Kidney tubule cell (primary cell): ENCODE data around the gene KSR2.

ENCODE experiments used
- DNase-seq: peaks from one replicate; pipeline ENCODE4 v3.0.0-alpha.2; 2018; ENCODE audit warnings: low spot score

Gene KSR2

DNA sequence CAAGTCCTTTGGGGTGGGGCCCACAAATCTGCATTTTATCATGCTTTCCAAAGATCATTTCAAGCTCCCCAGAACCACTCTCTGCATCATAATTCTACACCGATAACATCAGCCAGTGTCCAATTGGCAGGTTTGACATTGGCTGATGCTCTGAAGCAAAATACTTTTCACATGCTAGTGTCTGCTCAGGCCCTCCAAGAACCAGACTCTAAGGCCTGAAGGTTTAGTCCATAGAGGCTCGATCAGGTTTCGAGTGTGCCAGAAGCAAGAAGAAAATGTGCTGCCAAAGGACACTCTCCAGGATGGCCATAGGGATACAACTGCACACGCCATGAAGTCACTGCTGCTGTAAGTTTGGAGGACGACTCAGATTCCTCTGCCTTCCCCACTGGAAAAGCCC, 280.3 kb downstream of the KSR2 start:
- peak; percentile 18 for DNase-seq

DNA sequence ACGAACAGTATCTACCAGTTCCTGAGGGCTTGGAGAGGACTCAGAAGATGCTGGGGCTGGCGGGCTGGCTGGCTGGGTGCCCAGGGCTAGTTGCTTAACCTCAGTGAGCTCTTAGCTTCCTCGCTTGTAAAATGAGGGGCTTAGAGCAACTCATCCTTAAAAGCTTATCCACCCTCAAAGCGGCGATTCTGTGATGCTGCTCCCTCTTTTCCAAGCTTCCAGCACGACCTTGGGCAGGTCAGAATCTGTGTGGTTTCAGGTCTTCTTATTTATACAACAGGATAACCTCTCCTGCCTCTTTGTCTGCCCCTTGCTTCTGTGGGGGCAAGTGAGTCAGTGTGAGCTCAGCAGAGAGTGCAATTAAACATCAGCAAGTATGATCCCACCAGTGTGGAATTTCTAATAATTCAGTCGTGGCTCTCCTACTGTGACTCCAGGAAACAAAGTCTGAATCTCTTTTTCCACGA, 281.8 kb downstream of the KSR2 start:
- DNase-seq, result peak; percentile 98

DNA sequence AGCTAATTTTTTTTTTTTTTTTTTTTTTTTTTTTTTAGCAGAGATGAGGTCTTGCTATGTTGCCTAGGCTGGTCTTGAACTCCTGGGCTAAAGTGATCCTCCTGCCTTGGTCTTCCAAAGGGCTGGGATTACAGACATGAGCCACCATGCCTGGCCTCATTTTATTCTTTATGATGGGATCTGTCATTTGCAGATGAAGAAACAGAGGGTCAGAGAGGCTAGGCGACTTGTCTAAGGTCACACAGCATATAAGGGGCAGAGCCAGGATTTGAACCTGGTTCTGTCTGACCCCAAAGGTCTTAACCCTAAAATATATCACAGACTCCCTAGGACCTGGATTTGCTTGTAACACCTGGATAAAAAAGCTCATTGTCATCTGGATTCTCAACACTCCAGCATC, 282.6 kb downstream of the KSR2 start:
- DNase-seq, result no peak

DNA sequence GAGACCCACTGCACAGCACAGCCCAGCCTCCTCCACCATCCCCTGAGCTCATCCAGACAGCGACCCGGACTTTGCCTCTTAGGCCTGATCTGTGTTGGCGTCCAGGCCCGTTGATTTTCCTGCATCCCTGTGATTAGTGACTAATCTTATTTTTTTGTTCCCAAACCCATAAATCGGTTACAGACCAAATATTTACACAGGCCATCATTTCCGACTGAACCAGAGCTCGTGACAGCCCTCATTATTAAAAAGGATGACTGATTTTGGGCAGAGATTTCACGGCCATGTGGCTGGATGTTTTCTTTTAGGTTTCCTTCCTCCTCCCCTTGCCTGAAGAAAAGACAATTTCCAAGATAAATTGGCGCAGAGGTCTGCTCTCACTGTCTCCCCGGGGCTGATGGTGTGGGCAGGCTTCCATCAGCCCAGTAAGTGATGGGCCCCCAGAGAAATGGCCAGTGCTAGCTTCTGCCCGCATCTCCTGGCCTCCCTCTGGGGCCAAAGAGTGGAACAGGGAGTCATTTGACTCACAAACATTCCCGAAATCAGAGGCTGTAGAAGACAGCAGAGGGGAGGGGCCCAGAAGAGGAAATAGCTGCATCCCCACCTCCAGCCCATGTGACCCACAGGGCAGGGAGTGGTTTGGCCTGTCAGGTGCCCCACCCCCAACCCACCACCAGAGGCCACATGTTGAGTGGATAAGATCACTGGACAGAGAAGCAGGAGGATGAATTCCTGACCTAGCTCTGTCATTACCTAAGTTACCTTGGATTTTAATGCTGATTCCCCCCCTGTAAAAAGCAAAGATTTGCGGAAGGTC, 283.5 kb downstream of the KSR2 start:
- peak; percentile 98 for DNase-seq

DNA sequence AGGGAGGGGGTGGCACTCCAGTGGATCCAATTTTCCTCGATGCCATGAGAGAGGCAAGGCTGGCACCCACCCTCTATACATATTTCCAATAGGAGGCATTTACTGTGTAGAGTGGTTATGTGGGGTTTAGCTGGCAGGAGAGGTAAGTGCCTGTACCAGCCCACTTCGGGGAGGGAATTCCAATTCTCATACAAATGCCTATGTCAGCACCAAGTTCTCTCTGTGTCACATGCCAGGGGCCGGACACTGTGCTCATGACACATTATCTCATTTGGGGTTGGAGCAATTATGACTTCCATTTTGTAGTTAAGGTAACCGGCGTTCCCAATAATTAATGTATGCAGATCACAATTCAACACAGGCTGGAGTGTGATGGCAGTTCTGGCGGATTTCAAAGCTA, 284.3 kb downstream of the KSR2 start:
- peak; percentile 49 for DNase-seq

DNA sequence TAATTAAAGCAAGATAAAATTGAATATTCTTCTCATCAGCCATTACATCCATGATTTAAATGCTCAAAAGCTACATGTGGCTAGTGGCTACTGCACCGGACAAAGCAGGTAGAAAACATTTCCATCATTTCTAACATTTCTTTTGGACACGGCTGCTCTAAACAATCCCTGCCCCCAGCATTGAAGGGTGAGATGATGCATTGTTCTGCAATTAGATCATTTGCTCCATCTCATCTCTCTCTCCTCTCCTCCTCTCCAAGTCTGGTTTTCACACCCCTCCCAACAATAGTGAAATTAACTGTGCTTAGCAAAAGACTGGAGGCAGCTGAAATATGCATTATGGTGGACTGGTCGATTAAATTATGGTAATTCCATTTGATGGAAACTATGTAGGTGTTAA, 288.5 kb downstream of the KSR2 start:
- peak; percentile 87 for DNase-seq

- peak; percentile 79 for DNase-seq
Measured at GRCh38 chr12:117679776-117680175, 289.0 kb downstream of the KSR2 start.

- DNase-seq, result no peak
Measured at GRCh38 chr12:117674763-117675162, 294.0 kb downstream of the KSR2 start.

DNA sequence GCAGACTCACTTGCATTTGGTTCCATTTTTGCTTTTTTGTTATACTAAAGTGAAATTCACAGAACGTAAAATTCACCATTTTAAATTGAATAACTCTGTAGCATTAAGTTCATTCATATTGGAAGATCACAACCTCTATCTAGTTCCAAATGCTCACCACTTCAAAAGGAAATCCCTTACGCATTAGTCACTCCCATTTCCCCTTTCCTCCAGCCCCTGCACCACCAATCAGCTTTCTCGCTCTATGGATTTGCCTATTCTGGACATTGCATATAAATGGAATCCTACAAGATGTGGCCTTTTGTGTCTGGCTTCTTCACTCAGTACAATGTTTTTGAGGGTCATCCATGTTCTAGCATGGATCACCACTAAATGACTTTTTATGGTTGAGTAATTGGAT, 294.5 kb downstream of the KSR2 start:
- peak; percentile 49 for DNase-seq

DNA sequence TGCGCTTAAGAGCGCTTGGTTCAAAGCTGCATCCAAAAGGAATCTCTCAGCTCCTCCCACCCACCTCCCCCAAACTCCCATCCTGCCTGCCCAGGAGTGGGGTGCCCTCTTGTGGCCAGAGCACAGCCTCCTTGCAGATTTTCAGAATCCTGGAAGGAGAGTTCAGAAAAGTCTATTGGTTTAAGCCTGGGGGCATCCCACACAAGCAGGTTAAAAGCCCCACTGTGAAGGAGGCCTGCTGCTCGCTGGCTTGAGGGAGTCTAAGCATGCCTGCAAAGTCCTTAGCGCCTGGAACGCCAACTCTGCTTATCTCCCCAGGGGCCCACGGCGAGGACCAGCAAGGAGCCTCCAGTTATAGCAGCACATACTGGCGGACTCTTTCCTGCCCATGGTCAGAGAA, 297.1 kb downstream of the KSR2 start:
- peak; percentile 53 for DNase-seq

DNA sequence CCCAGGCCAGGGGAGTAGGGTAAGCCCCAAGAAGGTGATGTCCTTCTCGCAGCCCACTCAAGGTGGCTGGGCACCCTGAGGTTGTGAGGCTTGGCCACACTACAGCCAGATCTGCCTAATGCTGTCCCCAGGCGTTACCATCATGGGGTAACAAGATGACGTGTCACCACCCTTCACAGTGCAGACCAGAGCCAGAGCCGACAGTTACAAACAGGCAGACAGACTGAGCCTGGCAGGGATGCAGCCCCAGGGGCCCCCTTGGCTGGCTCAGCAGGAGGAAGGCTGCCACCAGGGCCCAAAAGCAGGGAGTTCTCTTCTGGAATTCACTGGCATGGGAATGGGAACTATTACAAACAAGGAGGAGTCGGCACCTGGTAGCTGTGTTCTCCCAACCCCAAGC, 304.6 kb downstream of the KSR2 start:
- no peak for DNase-seq

DNA sequence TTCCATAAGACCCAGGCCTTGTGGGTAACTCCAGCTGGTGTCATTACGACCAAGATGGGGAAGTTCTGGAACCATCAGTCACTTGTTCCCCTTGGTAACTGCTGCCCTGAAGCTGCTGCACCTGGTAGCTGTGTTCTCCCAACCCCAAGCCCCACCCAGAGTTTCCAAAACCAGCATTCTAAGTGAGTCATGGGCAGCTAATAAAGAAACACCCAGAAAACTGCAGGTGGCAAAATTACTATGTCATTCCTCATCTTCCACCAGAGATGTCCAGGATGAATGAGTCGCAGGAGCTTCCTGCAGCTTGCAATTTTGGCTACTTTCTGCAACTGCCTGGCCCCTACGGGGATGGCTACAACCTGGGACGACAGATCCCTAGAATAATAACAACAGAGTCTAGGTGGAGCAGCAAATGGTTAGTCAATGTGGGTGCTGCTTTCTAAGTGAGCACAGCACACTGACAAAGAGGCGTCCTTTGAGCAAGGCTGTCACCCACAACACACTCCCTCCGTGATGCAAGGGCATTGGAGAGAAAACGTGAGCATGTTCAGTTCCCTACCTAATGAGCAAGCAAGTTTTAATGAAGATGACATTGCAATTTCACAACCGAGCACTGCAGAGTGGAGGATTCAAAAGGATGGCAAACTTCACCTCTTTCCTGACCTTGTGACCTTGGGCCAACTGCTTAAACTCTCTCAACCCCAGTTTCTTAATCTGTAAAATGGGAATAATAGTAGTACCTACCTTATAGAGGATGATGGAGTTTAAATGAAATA, 306.0 kb downstream of the KSR2 start:
- peak; percentile 92 for DNase-seq

DNA sequence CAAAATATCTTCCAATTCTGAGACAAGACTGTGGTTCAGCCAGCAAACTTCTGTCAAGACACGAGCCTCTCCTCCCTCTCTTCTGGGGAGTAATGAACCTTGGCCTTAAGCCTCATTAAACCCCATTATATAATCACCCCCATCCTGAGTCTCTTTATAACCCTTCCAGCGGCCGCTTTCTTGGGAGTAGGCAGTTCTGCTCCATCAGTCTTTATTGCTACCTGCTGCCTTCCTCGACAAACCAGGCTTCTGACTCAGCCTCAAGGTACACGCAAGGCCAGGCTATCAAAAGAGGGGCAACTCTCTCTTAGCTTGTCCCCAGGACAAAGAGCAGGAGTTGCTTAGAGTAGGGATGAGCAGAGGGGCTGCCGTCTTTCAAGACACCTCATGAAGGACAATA, 306.6 kb downstream of the KSR2 start:
- peak; percentile 89 for DNase-seq

DNA sequence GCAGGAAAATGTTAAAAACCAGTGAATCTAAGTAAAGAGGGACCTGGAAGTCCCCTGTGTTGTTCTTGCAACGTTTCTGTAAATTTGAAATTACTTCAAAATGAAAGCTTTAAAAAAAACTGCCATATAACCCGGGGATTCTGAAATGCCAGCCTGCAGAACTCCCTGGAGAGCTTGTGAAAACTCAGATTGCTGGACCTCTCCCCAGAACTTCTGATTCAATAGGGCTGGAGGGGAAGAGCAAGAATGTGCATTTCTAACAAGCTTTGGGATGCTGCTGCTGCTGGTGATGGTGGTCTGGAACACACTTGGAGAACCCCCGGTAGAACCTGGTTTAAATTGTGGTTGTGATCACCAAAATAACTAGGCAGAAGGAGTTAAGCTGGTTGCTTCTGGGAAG, 307.3 kb downstream of the KSR2 start:
- no peak for DNase-seq

- DNase-seq, result no peak
Measured at GRCh38 chr12:117660896-117661295, 307.9 kb downstream of the KSR2 start.

DNA sequence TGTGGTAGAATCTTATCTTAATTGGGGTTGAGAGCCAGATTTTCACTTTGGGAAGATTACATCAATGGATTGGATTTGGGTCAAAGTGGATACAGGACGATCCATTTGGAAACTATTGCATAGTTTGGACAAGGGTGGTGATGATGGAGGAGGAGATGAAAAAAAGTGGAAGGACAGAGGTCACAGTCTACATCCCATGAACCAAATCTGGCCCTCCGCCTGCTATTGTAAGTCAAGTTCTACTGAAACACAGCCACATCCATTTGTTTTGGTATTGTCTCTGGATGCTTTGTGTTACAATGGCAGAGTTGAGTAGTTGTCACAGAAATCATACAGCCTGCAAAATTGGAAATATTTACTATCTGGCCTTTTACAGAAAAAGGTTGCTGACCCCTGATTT, 310.6 kb downstream of the KSR2 start:
- DNase-seq, result no peak

GRCh38 chr12:117649796-117650195, 319.0 kb downstream of the KSR2 start:
- no peak for DNase-seq

DNA sequence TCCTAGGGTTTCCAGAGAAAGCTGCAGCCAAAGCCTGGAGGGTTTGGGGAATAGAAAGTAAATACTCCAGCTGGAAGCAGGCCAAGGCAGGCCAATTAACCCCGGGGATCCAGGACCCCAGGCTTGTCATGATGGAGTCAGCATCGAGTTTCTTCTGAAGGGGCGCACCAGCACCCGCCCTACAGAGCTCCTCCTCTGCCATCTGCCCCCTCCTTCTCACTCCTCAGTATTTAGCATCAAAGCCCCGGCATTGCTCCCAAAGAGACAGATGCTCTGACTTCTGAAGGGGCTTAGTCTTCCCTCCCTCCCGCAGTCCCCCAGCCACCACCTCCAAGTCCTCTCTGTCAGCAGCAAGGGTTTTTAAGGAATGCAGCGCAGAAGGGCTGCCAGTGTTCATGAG, 322.3 kb downstream of the KSR2 start:
- DNase-seq, result no peak

GRCh38 chr12:117645473-117645872, 323.3 kb downstream of the KSR2 start:
- no peak for DNase-seq

DNA sequence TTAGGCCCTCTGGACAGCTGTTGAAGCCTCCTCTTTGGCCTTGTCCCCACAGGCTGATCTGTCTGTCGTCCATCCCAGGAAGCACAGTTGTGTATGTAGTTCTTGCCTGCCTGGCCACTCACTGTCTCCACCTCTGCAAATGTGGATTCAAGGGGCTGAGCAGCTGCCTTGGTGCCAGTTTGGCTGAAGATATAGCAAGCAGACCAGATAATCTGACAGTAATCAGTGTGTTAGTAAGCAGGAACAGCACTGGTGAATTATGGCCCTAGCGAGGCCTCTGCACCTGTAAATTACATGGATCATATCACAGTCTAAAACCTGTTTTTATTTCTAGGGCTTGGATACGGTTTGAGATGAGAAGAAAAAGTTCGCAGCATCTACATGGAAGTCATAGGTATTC, 324.8 kb downstream of the KSR2 start:
- no peak for DNase-seq

GRCh38 chr12:117641885-117642284, 326.9 kb downstream of the KSR2 start:
- no peak for DNase-seq

DNA sequence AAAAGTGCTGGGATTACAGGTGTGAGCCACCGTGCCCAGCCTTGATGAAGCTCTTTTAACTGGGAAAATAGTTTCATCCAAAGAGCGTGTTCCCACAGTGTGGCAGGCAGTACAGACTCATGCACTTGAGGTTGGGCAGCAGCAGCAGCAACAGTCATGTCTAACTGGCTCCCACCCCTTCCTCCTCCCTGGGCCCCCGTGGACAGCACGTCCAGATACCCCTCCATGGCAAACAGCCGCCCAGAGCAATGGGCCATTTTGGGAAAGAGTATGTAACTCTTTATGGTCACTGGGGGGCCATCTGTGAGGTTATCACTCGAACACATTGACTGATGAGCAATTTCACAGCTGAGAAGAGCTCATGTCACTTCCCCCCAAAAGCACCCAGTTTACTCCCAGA, 328.3 kb downstream of the KSR2 start:
- no peak for DNase-seq

DNA sequence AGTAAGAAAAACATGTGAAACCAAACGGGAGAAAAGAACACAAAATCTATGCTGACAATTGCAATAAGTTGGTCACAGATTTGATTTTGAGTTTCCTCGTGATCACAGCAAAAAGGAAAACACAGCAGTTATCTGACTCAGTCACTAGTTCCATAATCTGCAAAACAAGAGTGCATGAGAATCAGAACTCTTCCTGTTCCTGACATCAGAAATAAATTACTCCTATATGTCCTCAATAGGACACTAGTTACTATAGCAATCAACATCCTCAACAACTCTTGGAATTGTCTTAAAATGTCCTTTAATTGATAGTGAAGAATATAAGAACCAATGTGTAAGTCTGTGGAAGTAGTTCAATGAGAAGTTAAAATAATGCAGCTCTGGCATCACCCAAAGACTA, 339.3 kb downstream of the KSR2 start:
- no peak for DNase-seq
